ENCODE data around the gene GALNT16.

The GALNT16 gene

DNA sequence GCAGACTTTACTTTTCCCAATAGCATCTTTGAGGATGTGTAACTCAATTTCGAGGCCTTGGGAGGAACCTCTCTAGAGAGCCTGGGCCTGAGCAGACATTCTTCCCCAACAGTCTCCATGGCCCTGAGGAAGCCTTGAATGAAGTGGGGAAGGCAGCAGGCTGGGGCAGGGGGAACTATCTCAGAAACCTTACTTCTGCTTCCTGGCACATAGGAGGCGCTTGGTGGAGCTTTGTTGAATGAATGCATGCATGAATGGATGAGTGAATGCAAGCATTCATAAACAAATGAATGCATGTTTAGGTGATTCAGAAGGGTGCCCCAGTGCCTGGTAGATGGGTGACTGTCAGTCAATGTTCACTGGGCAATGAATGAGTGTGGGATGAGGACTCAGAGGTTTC, 58.3 kb downstream of the GALNT16 start:
- DNase-seq = no peak

GRCh38 chr14:69318901-69319475, 59.0 kb downstream of the GALNT16 start:
- no peak for DNase-seq

- no peak for DNase-seq
Measured at GRCh38 chr14:69319911-69320310, 60.0 kb downstream of the GALNT16 start.

DNA sequence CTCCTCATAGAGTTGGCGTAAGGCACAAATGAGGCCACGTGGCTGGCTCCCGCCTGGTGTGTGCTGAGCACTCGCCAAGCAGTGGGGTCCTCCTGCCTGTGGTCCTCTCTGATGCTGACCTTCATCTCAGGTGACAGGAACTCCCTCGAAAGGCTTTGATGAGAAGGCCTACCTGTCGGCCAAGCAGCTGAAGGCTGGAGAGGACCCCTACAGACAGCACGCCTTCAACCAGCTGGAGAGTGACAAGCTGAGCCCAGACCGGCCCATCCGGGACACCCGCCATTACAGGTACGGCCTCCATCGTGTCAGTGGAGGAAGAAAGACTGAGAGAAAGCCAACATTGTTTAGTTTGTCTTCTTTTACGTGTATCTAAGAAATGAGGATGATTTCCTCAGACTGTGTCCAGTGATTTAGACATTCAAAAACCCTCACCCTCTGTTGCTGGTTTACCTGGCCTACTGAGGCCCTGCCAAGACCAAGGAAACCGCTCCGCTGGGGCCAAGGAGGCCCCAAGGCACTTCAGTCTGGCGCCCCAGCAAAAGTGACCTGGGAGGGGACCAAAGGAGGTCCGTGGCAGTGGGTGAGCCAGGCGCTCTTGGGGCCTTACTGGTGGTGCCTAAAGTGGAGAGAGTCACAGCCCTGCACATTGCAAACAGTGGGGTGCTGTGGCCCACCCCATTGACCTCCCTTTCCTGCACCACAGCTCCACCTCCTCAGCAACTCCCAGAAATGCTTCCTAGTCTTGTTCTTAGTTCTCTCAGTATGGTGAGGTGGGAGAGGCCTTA, 60.8 kb downstream of the GALNT16 start:
- no peak for DNase-seq

DNA sequence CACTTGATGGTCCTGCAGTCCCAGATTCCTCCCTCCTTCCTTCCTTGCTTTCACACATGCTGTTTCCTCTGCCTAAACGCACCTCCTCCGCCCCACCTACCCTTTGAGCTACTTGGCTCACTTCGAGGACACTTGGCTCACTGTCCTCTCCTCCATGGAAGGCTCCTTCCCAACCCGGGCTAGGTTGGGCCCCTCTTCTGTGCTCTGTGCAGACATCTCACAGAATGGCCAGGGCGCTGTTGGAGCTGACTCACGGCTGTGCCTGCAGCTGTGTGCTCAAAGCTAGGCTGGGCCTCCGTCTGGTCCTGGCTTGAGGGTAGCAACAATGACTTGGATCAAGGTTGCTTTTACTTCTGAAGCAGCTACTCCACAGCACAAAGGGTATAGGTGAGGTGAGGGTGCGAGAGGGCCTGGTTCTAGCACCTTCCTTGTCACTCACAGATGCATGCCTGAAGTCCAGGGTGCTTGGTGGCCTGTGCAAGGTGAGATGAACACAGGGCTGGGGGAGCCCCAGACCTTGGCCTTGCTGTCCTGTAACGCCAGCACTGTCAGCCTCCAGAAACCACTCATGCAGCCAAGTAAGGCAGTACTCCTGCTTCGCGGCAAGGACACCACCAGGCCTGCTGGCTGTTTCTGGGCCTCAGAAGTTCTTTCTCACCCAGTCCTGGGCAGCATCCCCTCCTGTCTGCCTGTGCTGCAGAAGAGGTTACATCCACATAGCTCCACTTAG, 61.8 kb downstream of the GALNT16 start:
- no peak for DNase-seq

- DNase-seq = no peak
Measured at GRCh38 chr14:69323266-69323998, 63.5 kb downstream of the GALNT16 start.

DNA sequence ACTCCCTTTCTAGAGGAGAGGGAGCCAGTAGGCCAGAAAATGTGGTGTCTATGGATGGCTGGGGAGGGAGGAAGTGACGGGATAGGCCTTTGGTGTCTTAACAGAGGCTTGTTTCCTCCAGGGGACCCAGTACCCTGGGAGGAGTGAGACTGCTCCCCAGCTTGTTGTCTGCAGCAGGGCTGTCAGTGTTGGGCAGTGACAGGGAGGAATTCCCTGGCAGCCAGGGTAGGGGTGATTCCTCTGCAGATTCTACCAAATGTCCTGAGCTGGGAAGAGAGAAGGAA, 64.0 kb downstream of the GALNT16 start:
- DNase-seq = no peak

DNA sequence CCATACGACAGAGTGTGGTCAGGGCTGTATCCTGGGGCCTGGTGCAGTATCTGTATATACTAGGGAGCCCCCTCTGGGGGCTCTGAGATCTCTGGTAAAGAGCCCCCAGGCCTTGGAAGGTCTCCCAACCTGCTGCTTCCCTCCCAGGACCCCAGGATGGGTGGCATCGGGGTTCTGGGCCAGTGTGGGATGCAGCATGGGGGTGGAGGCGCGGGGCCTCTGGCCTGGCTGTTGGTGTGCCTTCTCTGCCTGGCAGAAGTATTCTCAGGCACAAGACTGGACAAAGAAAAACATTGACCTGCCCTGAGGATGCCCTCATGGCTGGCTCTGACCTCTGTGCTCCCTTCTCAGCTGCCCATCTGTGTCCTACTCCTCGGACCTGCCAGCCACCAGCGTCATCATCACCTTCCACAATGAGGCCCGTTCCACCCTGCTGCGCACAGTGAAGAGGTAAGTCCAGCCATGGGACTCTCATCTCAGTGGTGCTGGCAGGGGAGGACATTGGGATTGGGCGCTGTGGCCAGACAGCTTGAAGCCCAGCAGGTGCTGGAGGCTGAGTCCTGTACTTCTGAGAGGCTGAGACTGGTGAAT, 64.5 kb downstream of the GALNT16 start:
- DNase-seq = no peak

DNA sequence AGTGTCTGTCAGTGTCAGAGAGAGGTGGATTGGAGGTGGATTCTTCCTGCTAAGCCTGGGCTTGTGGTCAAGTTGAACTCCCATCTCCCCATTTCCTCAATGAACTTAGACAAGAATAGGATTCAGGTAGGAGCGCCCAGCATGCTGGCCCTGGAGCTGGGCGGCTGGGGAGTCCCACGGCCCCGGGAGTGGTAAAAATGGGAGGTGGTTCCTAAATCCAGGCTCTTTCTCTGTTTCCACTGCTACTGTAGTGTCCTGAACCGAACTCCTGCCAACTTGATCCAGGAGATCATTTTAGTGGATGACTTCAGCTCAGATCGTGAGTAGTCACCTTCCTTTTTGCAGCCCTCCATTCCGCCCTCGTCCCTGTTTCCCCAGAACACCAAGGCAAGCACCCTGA, 65.1 kb downstream of the GALNT16 start:
- DNase-seq = no peak

GRCh38 chr14:69325646-69326265, 65.8 kb downstream of the GALNT16 start:
- no peak for DNase-seq

- no peak for DNase-seq
Measured at GRCh38 chr14:69326611-69327010, 66.7 kb downstream of the GALNT16 start.

GRCh38 chr14:69327507-69327906, 67.5 kb downstream of the GALNT16 start:
- DNase-seq = no peak

DNA sequence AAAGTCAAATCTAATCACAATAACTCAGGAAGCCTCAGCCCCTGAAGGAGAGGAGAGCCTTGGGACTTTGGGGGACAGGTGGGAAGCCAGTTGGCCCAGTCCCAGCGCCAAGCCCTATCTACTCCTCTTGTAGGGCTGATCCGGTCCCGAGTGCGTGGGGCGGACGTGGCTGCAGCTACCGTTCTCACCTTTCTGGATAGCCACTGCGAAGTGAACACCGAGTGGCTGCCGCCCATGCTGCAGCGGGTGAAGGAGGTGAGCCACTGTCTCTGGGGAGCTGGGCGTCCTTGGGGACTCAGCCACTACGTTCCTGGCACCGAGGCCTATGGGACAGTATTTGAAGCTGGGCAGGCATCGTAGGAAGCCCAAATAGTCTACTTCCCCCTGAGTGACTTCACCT, 68.4 kb downstream of the GALNT16 start:
- DNase-seq = no peak

GRCh38 chr14:69328765-69329164, 68.8 kb downstream of the GALNT16 start:
- no peak for DNase-seq

- DNase-seq = no peak
Measured at GRCh38 chr14:69331206-69331605, 71.2 kb downstream of the GALNT16 start.

- DNase-seq = no peak
Measured at GRCh38 chr14:69332782-69333395, 72.9 kb downstream of the GALNT16 start.

- no peak for DNase-seq
Measured at GRCh38 chr14:69333791-69334337, 73.9 kb downstream of the GALNT16 start.

DNA sequence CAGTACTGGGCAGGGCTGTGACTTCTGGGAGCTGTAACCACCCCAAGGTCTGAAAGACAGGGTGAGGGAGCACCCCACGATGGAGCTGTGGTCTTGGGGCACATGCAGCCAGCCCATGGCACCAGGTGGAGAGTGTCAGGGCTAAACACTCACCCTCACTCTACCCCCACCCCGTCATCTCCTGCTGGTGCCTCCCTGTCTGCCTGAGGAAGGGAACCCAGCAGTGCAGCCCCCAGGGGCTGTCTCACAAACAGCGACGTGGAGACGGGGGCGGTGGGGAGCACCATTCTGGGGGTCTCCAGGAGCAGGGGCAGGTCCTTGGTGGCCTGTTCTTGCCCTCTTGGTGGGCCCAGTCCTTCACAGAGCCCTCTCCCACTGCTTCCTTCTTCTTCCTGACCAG, 74.6 kb downstream of the GALNT16 start:
- DNase-seq = no peak

- DNase-seq = no peak
Measured at GRCh38 chr14:69335371-69335771, 75.4 kb downstream of the GALNT16 start.

DNA sequence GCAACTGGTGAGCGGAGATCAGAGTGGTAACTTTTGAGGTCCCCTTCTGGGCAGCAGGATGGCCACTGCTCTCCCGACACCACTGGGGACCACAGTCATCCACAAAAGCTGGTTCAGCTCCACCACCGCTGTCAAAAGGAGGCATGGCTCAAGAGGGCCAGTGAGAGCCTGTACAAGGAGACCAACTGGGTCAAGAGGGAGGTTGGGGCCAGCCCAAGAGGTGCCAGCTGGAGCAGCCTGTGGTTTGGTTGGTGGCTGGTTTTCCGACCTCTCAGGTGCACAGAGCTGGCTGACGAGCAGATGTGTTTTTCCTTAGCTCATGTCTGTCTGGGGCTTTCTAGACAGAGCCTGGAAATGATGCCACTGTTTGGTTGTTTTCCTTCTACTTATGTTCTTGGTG, 78.0 kb downstream of the GALNT16 start:
- no peak for DNase-seq

DNA sequence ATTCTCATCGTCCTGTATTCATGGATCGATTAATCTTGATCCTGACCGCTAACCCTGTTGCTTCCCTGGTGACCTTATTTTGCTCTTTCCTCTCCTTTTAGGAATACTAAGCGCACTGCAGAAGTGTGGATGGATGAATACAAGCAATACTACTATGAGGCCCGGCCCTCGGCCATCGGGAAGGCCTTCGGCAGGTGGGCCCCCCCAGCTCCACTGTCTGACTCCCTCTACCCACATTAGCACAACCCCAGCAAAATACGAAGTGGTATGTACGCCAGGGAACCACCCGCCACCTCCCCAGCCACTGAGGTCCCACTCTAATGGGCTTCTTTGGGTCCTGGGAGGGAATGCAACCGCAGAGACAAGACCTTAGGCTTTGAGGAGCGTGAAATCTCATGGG, 79.5 kb downstream of the GALNT16 start:
- DNase-seq = no peak

- DNase-seq = no peak
Measured at GRCh38 chr14:69342928-69343525, 83.1 kb downstream of the GALNT16 start.

Data from NCI-H1105 (cell line).